BLaER1 (cell line): Measurements from ENCODE around the gene VPS33A.
A peak's percentile ranks its signal among the peaks of the same experiment; 100 is the strongest.
"Not testable (repeated sequence)": the region's sequence is repeated elsewhere in the genome, so short reads cannot be mapped to it uniquely, and the experiment has no call there.

ENCODE experiments used
- H3K27ac ChIP-seq: shearing (Covaris generic); formaldehyde crosslinking; 2 replicates; pipeline ENCODE4 v1.8.1; 2022
- H3K27me3 ChIP-seq: shearing (Covaris generic); formaldehyde crosslinking; 2 replicates; pipeline ENCODE4 v1.8.1; 2022
- H3K36me3 ChIP-seq: shearing (Covaris generic); formaldehyde crosslinking; 2 replicates; pipeline ENCODE4 v1.8.1; 2022
- H3K4me1 ChIP-seq: shearing (Covaris generic); formaldehyde crosslinking; 2 replicates; pipeline ENCODE4 v1.8.1; 2022
- H3K4me2 ChIP-seq: shearing (Covaris generic); formaldehyde crosslinking; 2 replicates; pipeline ENCODE4 v1.8.1; 2022
- H3K4me3 ChIP-seq: shearing (Covaris generic); formaldehyde crosslinking; 2 replicates; pipeline ENCODE4 v1.8.1; 2022
- H3K9ac ChIP-seq: shearing (Covaris generic); formaldehyde crosslinking; 2 replicates; pipeline ENCODE4 v1.8.1; 2022
- H3K9me3 ChIP-seq: shearing (Covaris generic); formaldehyde crosslinking; 2 replicates; pipeline ENCODE4 v1.8.1; 2022
- H4K20me1 ChIP-seq: shearing (Covaris generic); formaldehyde crosslinking; 2 replicates; pipeline ENCODE4 v1.8.1; 2022
- Cebpa-rat ChIP-seq: shearing (Covaris generic); IDR thresholded peaks from 2 replicates; pipeline ENCODE4 v1.8.1; 2022

Gene VPS33A

DNA sequence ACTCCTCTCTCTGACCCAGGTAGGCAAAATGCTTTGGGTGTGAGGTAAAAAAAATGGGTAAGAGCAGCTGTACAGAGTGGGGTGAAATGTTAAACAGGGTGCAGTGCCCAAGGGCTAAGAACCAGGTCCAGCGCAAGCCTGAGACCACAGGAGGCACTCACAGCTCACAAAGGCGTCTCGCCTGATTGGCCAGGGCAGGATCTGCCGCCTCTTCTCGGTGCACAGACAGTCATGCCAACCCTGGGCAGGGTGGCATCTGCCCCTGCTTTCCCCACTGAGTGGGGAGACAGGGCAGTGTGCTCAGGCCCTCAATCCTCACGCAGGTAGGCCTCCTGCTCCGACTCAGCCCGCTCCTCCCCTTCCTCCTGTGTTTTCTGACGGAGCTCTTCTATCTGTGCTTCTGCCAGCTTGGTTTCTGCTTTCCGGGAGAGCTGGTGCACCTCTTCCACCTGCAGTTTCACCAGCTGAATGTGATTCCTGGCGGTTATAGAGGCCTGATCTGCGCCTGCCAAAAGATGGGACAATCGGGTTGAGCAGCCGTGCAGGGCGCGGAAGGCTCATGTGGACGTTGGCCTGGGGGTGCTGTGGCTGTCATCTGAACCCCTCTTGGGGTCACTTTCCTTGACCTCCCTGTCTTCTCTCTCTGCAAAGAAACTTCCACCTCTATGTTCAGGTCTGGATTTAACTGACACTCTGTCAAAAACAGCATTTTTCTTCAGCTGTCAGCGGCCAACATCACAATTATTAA lies 58.0 kb downstream of the VPS33A start:
- Histone ChIP-seq H3K4me2 (no peak overlapping the region), H3K4me3 (no peak overlapping the region), H3K9ac (no peak overlapping the region), H4K20me1 (peaks cover 67% of the 10 kb centered on the region), H3K9me3 (no peaks in the 10 kb centered on the region), H3K27ac (no peak overlapping the region), H3K27me3 (peaks cover 45% of the 10 kb centered on the region), H3K36me3 (peaks cover 76% of the 10 kb centered on the region), H3K4me1 (peaks cover 13% of the 10 kb centered on the region)
- no peak for TF ChIP-seq Cebpa-rat

GRCh38 chr12:122207391-122207790 lies 58.9 kb downstream of the VPS33A start:
- Histone ChIP-seq H3K27me3 (peaks cover 54% of the 10 kb centered on the region), H4K20me1 (peaks cover 73% of the 10 kb centered on the region), H3K9me3 (no peaks in the 10 kb centered on the region), H3K4me3 (no peak overlapping the region), H3K4me1 (peaks cover 20% of the 10 kb centered on the region), H3K9ac (no peak overlapping the region), H3K4me2 (no peak overlapping the region), H3K27ac (no peak overlapping the region), H3K36me3 (peaks cover 67% of the 10 kb centered on the region)
- no peak for TF ChIP-seq Cebpa-rat

- H4K20me1 ChIP-seq = peaks cover 73% of the 10 kb centered on the region
- H3K36me3 ChIP-seq = peaks cover 63% of the 10 kb centered on the region
- H3K9ac ChIP-seq = no peak overlapping the region
- no peak overlapping the region for H3K27ac ChIP-seq
- peaks cover 58% of the 10 kb centered on the region for H3K27me3 ChIP-seq
- H3K4me2 ChIP-seq = no peak overlapping the region
- H3K4me1 ChIP-seq = peaks cover 20% of the 10 kb centered on the region
- H3K4me3 ChIP-seq = no peak overlapping the region
- TF ChIP-seq Cebpa-rat = no peak
- H3K9me3 ChIP-seq = no peaks in the 10 kb centered on the region
Observed at GRCh38 chr12:122206976-122207375, 59.3 kb downstream of the VPS33A start.

- Histone ChIP-seq H3K4me1 (peaks cover 26% of the 10 kb centered on the region), H3K36me3 (peaks cover 56% of the 10 kb centered on the region), H3K4me2 (no peak overlapping the region), H3K4me3 (no peak overlapping the region), H3K27ac (no peak overlapping the region), H3K27me3 (peaks cover 62% of the 10 kb centered on the region), H3K9ac (no peak overlapping the region), H3K9me3 (no peaks in the 10 kb centered on the region), H4K20me1 (peaks cover 73% of the 10 kb centered on the region)
- TF ChIP-seq Cebpa-rat = no peak
Observed at GRCh38 chr12:122206111-122206881, 60.0 kb downstream of the VPS33A start.

GRCh38 chr12:122205053-122205925 lies 61.0 kb downstream of the VPS33A start:
- no peak for TF ChIP-seq Cebpa-rat
- Histone ChIP-seq H3K36me3 (peaks cover 46% of the 10 kb centered on the region), H3K4me3 (no peak overlapping the region), H3K9ac (no peak overlapping the region), H3K9me3 (no peaks in the 10 kb centered on the region), H3K27ac (no peak overlapping the region), H4K20me1 (peaks cover 73% of the 10 kb centered on the region), H3K4me1 (peaks cover 36% of the 10 kb centered on the region), H3K4me2 (no peak overlapping the region), H3K27me3 (peaks cover 62% of the 10 kb centered on the region)

DNA sequence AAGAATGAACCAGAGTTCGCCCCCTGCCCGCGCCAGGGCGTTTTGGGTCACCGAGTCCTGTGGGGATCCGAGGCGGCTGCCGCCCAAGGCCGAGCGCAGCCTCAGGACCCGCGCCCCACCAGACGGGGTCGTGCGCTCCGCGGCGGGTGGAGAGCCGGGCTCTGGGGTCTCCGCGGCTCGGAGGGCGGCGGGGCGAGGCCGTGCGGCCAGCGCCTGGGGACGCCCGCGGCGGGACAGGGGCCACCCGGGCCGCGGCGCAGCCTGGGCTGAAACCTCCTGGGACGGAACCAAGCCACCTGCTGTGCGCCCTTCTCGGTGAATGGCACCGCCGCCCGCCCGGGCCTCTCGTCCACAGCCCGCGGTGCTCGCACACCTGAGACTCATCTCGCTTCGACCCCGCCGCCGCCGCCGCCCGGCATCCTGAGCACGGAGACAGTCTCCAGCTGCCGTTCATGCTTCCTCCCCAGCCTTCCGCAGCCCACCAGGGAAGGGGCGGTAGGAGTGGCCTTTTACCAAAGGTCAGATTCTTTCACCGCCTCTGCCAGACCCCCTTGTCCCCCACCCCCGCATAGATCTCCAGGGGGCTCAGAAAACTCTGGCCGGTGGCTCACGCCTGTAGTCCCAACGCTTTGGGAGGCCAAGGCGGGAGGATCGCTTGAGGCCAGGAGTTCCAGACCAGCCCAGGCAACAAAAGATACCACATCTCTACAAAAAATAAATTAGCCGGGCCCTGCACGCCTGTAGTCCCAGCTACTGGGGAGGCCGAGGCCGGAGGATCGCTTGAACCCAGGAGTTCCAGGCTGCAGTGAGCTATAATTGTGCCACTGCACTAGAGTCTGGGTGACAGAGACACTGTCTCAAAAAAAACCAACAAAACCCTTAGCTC lies 61.9 kb downstream of the VPS33A start:
- Histone ChIP-seq H3K4me1 (peaks cover 45% of the 10 kb centered on the region), H3K4me3 (peak overlapping the region; percentile 69), H3K27ac (no peak overlapping the region), H3K27me3 (peaks cover 62% of the 10 kb centered on the region), H3K4me2 (peak overlapping the region; percentile 99), H3K9ac (peak overlapping the region; percentile 53), H4K20me1 (peaks cover 66% of the 10 kb centered on the region), H3K9me3 (no peaks in the 10 kb centered on the region), H3K36me3 (peaks cover 37% of the 10 kb centered on the region)
- no peak for TF ChIP-seq Cebpa-rat

DNA sequence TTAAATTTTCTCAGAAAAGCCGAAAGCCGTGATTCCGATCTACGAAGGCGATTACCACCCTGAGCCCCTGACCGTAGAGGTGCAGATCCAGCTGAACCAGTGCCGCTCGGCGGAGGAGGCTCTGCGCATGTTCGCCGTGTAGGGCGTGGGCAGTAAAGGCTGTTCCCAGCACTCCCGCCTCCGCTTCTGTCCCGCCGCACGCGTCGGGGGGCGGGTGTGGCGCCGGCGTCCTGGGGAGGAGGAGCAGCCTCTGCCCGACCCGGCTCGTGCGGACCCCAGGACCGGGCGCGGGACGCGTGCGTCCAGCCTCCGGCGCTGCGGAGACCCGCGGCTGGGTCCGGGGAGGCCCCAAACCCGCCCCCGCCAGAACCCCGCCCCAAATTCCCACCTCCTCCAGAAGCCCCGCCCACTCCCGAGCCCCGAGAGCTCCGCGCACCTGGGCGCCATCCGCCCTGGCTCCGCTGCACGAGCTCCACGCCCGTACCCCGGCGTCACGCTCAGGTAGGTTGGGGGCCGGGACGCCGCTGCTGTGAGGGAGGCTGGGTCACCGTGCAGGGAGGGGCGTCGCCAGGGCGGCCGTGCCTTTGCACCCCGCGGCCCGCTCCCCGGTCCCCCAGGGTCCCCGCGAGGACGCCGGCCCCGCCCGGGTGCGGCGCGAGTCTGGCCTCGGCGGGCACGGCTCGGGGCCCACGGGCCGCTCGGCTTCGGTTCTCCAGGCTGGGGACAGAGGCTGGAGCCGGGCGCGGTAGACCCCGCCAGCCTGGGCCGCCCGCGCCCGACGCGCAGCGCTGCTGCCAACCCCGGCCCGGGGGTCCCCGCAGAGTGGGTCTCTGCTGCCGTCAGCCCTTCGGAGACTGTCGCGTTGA lies 62.8 kb downstream of the VPS33A start, which contains the start of gene B3GNT4:
B3GNT4 (plus strand) TSS at position 409 of the 866 bp plus-strand sequence. CDS start 910 bp downstream, outside the sequence.
- H3K27ac ChIP-seq = no peak within 1 kb of the TSS
- H3K9me3 ChIP-seq = no peaks in the 10 kb centered on the region
- H3K36me3 ChIP-seq = peaks cover 28% of the 10 kb centered on the region
- peaks cover 62% of the 10 kb centered on the region for H3K27me3 ChIP-seq
- H3K4me3 ChIP-seq = peak within 1 kb of the TSS; percentile 69
- peak within 1 kb of the TSS; percentile 53 for H3K9ac ChIP-seq
- peak within 1 kb of the TSS; percentile 99 for H3K4me2 ChIP-seq
- H4K20me1 ChIP-seq = peaks cover 57% of the 10 kb centered on the region
- TF ChIP-seq Cebpa-rat = no peak
- peaks cover 51% of the 10 kb centered on the region for H3K4me1 ChIP-seq

DNA sequence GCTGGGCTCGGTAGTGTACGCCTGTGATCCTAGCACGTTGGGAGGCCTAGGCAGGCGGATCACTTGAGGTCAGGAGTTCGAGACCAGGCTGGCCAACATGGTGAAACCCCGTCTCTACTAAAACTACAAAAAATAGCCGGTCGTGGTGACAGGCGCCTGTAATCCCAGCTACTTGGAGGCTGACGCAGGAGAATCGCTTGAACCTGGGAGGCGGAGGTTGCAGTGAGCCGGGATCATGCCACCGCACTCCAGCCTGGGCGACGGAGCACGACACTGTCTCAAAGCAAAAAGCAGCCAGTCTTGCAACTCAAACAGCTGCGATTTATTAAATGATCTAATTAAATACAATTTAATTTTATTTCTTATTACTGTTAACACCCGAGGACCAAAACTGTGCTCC lies 63.5 kb downstream of the VPS33A start:
- peaks cover 62% of the 10 kb centered on the region for H3K27me3 ChIP-seq
- H3K4me3 ChIP-seq = peak overlapping the region; percentile 69
- H3K36me3 ChIP-seq = peaks cover 21% of the 10 kb centered on the region
- 0 out of 2 replicates have a peak overlapping the region, but pooled peaks have one; percentile 53 for H3K9ac ChIP-seq
- peaks cover 54% of the 10 kb centered on the region for H3K4me1 ChIP-seq
- H3K4me2 ChIP-seq = peak overlapping the region; percentile 99
- H3K9me3 ChIP-seq, H3K27ac ChIP-seq: not testable (repeated sequence)
- H4K20me1 ChIP-seq = peaks cover 50% of the 10 kb centered on the region
